Superior temporal gyrus (tissue), 1 donor: Measurements from ENCODE around the gene ZSCAN20.

Experiments
- DNase-seq: peaks from one replicate; pipeline ENCODE4 v3.0.0-alpha.2; 2016; ENCODE audit errors: extremely low spot score

ZSCAN20 gene

GRCh38 chr1:33443705-33444180 is 28.7 kb upstream of the ZSCAN20 start:
- DNase-seq: no peak

- DNase-seq: no peak
These were observed 27.3 kb upstream of the ZSCAN20 start for GRCh38 chr1:33445108-33445507.

- no peak for DNase-seq
These were observed 25.9 kb upstream of the ZSCAN20 start for GRCh38 chr1:33446590-33446989.

GRCh38 chr1:33454646-33455282 is 17.7 kb upstream of the ZSCAN20 start:
- no peak for DNase-seq

GRCh38 chr1:33455539-33456501 is 16.6 kb upstream of the ZSCAN20 start:
- peak; percentile 81 for DNase-seq

- DNase-seq: no peak
These were observed 16.0 kb upstream of the ZSCAN20 start for GRCh38 chr1:33456502-33456886.

- DNase-seq: no peak
These were observed 12.8 kb upstream of the ZSCAN20 start for GRCh38 chr1:33459691-33460090.

GRCh38 chr1:33460144-33460543 is 12.3 kb upstream of the ZSCAN20 start:
- no peak for DNase-seq

GRCh38 chr1:33460947-33461629 is 11.4 kb upstream of the ZSCAN20 start:
- peak; percentile 52 for DNase-seq

GRCh38 chr1:33462405-33463164 is 9.9 kb upstream of the ZSCAN20 start:
- DNase-seq: no peak

- DNase-seq: no peak
These were observed 7.9 kb upstream of the ZSCAN20 start for GRCh38 chr1:33464552-33464951.

- no peak for DNase-seq
These were observed 7.1 kb upstream of the ZSCAN20 start for GRCh38 chr1:33465316-33465715.

- no peak for DNase-seq
These were observed 6.3 kb upstream of the ZSCAN20 start for GRCh38 chr1:33466159-33466558.

- no peak for DNase-seq
These were observed 4.4 kb upstream of the ZSCAN20 start for GRCh38 chr1:33468011-33468410.

- DNase-seq: no peak
These were observed 3.9 kb upstream of the ZSCAN20 start for GRCh38 chr1:33468531-33468930.

- peak; percentile 25 for DNase-seq
These were observed 3.5 kb upstream of the ZSCAN20 start for GRCh38 chr1:33468967-33469366.

GRCh38 chr1:33469691-33470090 is 2.8 kb upstream of the ZSCAN20 start:
- no peak for DNase-seq

GRCh38 chr1:33470495-33471012 is 1.9 kb upstream of the ZSCAN20 start:
- peak; percentile 97 for DNase-seq

GRCh38 chr1:33471416-33471815 is 1.0 kb upstream of the ZSCAN20 start:
- no peak for DNase-seq

GRCh38 chr1:33473900-33474299 is 1.5 kb downstream of the ZSCAN20 start:
- DNase-seq: no peak

GRCh38 chr1:33477451-33477850 is 5.0 kb downstream of the ZSCAN20 start:
- no peak for DNase-seq
